Forelimb muscle (tissue), 1 donor: ENCODE results near the gene SPTBN4. TPM values are rescaled to one million over a fixed set of nuclear protein-coding genes. Genes with fewer than 3 reads are reported as not detected.
"Not testable (repeated sequence)": the region's sequence is repeated elsewhere in the genome, so short reads cannot be mapped to it uniquely, and the experiment has no call there.

Experiments used
- DNase-seq: peaks from one replicate; pipeline ENCODE4 v3.0.0-alpha.2; 2013; ENCODE audit warnings: low read depth
- polyA plus RNA-seq: library from polyadenylated mRNA; unstranded; fragments of 120-200 nt; gene quantifications from one replicate; pipeline ENCODE4 v1.2.1, GENCODE V29; 2013; ENCODE audit not compliant: insufficient read length

SPTBN4 gene
- polyA plus RNA-seq, 1 donor: 0.33 TPM

DNA sequence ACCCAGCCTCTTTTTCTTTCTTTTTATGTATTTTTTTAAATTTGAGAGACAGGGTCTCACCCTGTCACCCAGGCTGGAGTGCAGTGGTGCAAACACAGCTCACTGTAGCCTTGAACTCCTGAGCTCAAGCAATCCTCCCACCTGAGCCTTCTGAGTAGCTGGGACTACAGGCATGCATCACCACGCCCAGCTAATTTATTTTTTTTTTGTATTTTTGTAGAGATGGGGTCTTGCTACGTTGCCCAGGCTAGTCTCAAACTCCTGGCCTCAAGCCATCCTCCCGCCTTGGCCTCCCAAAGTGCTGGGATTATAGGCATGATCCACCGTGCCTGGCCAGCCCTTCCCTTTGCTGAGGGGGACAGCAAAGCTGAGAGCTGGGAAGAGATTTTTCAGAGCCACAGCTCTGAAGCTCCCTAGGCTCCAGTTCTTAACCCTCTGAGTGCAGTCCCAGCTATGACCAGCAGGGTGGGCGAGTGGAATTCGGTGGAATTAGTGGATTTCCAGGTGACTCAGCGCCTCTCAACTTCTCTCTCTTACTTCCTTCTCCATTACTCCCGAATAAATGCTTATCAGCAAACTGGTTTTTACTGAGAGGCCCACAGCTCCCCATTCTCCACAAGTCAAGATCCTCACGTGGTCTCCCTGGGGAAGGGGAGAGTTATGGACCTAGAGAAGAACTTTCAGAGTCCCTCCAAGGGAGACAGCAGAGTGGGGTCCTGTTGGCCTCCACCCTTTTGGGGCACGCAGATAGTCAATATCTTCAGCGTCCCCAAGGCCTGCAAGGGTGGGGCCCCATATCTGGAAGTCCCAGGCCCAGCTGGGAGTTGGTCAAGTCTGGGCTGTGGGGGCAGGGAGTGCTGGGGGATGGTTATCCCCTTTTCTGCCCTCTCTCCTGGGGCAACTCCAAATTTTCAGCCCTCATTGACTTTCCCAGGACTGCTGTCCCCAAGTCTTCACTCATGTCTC is 2.5 kb upstream of the SPTBN4 start:
- no peak for DNase-seq

DNA sequence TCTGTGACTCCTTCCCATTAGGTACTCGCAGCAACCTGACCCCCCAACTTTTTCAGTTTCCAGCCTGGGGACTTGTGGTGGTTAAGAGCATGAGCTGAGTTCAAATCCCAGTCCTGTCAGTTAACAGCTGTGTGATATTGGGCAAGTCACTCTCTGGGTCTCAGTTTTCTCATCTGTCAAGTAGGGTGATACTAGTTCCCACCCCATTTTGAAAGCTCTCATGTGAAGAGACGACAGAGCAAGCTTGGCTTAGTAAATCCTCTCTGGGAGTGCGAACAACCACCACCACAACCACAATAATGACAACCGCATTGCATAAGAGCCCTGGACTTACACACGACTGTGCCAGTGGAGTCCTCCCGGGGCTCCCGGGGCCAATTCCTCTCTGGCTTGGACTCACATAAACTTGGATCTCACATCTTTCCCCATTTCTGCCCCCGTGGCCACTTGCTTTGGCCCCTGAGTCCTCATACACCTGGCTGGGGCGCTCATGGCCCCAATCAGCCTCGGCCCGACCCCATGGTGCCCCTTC is 1.7 kb upstream of the SPTBN4 start:
- DNase-seq: no peak

DNA sequence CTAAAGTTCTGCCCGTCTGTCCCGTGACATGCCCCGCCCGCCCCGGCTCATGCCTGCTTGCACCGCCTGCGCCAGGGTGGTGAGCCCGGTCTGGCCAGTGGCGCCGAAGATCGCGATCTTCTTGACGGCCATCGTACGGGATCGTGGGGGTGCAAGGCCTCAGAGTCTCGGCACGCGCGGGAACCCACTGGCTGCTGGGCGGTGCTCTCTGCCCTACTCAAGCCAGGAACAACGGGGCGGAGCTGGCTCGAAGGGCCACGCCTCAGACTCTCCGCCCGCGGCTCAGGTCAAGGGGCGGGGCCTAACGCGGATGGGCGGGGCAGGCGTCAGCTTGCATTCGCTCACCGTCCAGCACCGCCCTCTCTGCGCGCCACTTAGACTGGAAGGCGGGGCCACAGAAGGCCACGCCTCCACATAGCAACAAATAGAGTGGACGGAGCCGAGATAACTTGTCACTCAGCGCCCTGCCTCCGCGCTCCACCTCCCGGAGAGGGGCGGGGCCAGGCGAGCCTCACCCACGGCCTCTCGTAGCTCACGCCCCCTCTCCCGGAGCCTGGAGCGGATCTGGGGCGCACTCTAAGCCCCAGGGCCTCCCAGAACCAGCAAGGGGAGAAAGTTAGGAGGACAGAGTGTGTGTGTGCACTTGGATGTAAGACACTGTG is 1.1 kb upstream of the SPTBN4 start, which contains the start of gene BLVRB:
TSS of gene BLVRB (minus strand) at position 189 of the 662 bp plus-strand sequence. CDS start at position 132, 57 bp downstream.
- DNase-seq: peak; percentile 98

DNA sequence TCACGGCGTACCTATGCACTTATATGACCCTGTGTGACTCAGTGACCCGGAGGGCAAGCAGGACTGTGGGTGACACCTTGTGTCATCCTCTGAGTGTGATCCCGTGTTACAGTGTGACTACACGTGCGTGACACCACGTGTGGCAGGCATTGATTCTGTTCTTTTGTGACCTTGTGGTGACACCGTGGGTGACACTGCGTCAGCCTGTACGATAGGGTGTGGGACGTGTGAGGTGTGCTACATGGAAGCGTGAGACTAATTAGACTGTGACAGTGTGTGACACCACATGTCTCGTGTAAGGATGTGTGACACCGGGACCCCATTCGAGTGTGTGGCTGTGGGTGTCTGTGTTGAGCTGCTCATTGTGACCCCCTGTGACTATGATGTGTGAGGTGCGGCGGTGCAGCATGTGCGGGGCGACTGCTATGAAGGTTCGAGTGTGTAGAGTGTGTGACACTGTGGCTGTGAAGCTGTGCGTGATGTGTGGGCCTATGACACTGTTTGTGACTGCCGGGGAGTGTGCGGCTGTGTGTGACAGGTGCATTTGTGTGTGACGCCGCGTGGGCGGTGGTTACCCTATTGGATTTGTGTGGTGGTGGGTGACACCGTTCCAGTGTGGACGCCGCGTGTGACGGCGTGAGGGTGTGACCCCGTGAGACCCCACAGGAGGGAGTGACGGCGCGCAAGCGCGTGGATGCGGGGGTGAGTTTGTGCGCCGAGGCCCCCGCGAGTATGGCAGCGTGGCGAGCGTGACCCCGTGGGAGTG is 399 bp upstream of the SPTBN4 start:
- no peak for DNase-seq

DNA sequence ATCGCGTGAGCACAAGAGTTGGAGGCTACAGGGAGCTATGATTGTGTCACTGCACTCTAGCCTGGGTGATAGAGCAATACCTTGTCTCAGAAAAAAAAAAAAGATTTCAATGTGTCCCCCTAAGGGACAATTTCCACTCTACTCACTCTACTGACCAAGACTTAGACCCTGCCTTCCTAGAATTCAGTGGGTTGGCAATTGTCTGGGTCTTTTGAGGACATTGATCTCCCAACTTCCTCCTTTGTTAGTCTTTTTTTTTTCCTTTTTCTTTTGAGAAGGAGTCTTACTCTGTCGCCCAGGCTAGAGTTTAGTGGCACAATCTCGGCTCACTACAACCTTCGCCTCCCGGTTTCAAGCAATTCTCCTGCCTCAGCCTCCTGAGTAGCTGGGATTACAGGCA is 2.2 kb downstream of the SPTBN4 start:
- no peak for DNase-seq

DNA sequence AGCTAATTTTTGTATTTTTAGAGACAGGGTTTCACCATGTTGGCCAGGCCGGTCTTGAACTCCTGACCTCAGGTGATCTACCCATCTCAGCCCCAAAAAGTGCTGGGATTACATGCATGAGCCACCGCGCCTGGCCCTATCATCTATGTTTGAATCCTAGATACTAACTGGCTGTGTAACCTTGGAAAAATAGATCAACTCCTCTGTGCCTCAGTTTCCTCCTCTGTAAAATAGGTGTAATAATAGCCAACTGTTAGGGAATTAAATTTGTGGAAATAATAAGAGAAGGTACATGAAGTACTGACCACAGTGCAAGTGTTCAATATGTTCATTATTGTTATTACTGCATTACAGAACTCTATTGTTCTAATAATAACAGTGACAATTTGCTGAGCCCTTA is 4.3 kb downstream of the SPTBN4 start:
- no peak for DNase-seq

DNA sequence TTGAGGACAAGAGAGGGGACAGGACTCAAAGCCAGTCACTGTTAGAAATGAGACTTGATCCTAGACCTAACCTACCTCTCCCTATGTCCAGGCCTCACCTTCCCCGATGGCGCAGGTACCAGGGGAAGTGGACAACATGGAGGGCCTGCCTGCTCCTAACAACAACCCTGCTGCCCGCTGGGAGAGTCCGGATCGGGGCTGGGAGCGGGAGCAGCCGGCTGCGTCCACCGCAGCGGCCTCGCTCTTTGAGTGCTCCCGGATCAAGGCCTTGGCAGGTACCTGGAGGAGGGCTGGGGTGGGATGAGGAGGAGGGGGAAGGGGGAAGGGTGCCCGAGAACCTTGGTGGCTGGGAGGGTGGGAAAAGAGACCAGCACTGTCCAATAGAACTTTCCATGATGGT is 5.7 kb downstream of the SPTBN4 start:
- no peak for DNase-seq

DNA sequence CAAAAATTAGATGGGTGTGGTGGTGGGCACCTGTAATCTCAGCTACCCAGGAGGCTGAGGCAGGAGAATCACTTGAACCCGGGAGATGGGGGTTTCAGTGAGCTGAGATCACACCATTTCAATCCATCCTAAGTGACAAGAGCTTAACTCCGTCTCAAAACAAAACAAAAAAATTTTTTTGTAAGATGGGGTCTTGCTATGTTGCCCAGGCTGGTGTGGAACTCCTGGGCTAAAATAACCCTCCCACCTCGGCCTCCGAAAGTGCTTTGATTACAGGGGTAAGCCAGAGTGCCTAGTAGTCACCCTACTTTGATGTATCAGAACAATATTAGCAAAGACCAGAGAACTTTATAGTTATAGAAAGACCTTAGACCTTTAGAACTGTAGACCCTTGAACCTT is 7.9 kb downstream of the SPTBN4 start:
- no peak for DNase-seq

DNA sequence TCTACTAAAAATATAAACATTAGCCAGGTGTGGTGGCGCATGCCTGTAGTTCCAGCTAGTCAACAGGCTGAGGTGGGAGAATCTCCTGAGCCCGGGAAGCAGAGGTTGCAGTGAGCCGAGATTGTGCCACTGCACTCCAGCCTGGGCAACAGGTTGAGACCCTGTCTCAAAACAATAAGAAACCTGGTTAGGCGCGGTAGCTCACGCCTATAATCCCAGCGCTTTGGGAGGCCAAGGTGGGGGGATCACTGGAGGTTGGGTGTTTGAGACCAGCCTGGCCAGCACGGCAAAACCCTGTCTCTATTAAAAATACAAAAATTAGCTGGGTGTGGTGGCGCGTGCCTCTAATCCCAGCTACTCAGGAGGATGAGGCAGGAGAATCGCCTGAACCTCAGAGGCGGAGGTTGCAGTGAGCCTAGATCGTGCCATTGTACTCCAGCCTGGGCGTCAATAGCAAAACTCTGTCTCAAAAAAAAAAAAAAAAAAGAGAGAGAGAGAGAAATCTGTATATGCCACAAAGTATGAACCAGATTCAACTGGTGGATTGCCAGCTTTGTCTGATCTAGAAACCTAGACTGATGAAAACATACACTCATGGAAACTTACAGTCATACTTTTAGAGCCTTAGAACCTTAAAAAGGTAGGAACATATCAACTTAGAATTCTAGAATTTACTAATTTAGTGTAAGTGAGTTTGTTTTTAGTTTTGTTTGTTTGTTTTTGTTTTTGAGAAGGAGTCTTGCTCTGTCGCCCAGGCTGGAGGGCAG is 9.3 kb downstream of the SPTBN4 start:
- DNase-seq: not testable (repeated sequence)

DNA sequence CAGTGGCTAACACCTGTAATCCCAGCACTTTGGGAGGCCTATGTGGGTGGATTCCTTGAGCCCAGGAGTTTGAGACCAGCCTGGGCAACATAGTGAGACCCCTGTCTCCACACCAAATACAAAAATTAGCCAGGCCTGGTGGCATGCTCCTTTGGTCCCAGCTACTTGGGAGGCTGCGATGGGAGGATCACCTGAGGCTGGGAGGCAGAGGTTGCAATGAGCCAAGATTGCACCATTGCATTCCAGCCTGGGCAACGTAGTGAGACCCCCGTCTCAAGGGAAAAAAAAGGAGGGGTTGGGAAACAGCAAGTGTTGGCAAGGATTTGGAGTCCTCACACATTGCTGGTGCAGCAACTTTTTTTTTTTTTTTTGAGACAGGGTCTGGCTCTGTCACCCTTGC is 19.2 kb downstream of the SPTBN4 start:
- no peak for DNase-seq

DNA sequence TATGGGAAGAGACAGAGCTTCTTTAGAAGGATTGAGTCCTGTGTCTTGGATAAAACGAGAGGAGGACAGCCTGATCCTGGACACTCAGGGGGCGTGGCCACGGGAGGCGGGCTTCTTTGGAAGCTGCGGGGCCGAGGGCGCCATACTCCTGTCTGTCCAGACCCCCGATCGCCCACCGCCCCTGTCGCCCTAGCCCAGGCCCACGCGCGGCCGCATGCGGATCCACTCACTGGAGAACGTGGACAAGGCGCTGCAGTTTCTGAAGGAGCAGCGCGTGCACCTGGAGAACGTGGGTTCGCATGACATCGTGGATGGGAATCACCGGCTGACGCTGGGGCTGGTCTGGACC is 23.1 kb downstream of the SPTBN4 start:
- no peak for DNase-seq

DNA sequence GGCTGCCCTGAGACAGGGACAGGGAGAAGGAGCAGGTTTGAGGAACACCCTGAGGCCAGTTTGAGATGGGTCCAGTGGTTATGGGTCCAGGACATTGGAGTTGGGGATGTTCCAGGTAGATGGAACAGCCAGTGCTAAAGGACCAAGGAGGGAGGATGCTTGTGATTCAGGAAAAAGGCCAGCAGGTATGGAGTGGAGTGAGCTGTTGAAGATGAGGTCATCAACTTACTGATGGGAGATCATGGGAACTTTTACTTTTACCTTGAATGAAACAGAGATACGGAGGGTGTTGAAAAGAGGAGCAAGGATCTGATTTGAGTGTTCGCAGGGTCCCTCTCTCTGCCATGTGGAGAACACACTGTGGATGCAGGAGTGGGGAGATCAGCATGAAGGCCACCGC is 25.5 kb downstream of the SPTBN4 start:
- no peak for DNase-seq

DNA sequence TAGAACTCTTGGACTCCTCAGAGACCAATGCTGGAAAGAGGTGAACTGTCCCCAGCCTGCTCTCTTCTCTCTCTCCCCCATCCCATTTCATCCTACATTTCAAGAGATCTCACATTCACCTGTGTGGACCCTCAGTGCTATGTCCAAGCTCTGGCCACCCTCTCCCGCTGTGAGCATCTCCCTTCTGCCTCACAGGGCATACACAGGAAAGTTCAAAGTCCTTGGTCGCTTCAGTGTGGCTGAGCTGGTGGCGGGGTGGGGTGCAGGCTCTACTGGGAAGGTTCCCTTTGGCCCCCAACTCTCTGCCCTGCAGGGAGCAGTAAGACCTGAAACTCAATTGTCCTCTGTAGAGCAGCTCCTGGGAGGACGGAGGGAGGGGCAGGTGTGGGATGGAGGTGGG is 27.0 kb downstream of the SPTBN4 start:
- no peak for DNase-seq

DNA sequence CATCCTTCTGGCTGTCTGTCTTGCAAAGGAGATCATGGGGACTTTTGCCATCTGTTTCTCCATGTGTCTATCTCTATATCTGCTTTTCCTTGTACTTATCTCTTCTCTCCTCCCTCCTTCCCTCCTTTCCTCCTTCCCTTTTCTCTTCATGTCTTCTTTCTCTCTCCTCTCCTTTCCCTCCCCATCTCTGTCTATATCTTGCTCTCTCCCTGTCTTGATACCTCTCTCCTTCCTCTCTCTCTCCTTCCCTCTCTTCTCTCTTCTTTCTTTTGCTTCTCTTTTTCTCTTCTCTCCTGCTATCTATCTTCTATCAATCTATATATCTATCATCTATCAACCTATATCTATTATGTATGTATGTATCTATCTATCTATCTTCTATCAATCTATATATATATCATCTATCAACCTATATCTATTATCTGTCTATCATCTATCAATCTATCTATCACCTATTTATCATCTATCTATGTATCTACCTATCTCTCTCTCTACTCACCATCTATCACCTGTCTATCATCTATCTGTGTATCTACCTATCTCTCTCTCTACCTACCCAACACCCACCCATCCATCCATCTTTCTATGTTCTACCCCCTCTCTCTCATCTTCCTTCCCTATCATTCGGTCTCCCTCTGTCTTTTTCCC is 27.5 kb downstream of the SPTBN4 start:
- no peak for DNase-seq

DNA sequence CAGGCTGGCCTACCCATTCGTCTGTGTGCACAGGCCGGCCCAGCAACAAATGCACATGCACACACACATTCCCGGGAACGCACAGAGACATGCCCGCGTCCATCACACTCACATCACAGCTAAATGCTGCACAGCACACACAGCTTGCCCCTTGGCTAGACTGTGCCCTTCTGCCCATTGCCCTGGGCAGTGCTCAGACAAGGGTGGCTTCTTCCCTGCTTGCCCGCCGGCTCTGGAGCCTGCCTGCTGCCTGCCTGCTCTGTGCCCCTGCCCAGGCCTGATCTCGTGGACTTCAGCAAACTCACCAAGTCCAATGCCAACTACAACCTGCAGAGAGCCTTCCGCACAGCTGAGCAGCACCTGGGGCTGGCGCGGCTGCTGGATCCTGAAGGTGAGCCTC is 30.4 kb downstream of the SPTBN4 start:
- DNase-seq: no peak

DNA sequence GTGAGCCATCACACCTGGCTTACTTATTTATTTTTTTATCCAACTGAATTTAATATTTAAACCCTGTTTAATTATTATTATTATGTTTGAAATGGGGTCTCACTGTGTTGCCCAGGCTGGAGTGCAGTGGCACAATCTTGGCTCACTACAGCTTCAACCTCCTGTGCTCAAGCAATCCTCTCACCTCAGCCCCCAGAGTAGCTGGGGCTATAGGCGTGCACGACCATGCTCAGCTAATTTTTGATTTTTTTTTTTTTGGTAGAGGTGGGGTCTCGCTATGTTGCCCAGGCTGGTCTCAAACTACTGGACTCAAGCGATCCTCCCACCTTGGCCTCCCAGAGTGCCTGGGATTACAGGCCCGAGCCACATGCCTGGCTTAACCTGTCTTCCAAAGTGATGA is 32.5 kb downstream of the SPTBN4 start:
- DNase-seq: no peak

DNA sequence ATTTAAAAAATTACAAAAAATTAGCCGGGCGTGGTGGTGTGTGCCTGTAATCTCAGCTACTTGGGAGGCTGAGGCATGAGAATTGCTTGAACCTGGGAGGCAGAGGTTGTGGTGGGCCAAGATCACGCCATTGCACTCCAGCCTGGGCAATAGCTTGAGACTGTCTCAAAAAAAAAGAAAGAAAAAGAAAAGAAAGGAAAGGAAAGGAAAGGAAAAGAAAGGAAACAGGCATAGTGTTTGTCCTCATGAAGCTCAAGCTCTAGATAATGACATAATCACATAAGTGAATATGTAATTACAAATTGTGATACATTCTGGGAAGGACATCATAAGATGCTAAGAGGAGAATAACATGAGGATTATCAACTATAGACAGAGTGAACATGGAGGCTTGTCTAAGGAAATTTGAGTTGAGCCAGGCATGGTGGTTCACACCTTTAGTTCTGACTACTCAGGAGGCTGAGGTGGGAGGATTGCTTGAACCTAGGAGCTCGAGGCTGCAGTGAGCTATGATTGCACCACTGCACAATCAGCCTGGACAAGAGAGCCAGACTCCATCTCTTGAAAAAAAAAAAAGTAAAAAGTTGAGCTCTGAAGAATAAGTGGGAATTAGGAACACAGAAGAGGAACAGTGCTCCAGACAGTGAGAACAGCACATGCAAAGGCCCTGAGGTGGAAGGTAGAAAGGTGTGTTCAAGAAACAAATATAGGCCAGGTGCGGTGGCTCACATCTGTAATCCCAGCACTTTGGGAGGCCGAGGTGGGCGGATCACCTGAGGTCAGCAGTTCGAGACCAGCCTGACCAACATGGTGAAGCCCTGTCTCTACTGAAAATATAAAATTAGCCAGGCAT is 34.1 kb downstream of the SPTBN4 start:
- not testable (repeated sequence) for DNase-seq

DNA sequence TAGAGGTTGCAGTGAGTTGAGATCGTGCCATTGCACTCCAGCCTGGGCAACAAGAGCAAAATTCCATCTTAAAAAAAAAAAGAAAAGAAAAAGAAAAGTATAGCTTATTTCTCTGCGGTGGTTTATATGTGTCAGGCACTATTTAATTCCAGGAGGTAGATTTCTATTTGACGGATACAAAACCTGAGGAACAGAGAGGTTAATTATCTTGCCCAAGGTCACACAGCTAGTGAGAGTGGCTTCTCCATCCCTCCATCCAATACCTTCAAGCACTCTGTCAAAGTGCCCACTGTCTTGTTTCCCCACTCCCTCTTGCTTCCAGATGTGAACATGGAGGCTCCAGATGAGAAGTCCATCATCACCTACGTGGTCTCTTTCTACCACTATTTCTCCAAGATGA is 34.8 kb downstream of the SPTBN4 start:
- DNase-seq: no peak

DNA sequence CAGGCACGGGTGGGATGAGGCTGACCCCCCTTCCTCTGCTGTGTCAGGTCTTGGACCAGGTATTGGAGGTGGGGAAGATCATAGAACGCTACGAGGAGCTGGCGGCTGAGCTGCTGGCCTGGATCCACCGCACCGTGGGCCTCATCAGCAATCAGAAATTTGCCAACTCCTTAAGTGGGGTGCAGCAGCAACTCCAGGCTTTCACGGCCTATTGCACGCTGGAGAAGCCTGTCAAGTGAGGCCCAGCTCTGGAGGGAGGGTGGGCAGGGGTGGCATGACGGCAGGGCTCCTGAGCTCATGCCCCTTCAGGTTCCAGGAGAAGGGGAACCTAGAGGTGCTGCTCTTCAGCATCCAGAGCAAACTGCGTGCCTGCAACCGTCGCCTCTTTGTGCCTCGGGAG is 35.3 kb downstream of the SPTBN4 start:
- DNase-seq: no peak
